Cardiac septum (tissue), 1 donor: ENCODE results near the gene SWAP70. TPM values are rescaled to one million over a fixed set of nuclear protein-coding genes. Genes with fewer than 3 reads are reported as not detected.

ENCODE experiments used
- DNase-seq: peaks from one replicate; pipeline ENCODE4 v3.0.0-alpha.2; 2020; ENCODE audit warnings: low spot score
- intact Hi-C: fragments of 100-400 bp; cut with DNase I; formaldehyde crosslinking; loops from one replicate; pipeline ENCODE4 v1.14.0; 2022
- total RNA-seq: library from RNA; stranded (reverse); fragmentation: NEBNext Ultra II Directional; extraction: Animal tissue kit (Norgen Biotek cat#: 25700); gene quantifications from one replicate; pipeline ENCODE4 v1.2.1, GENCODE V29; 2021
- donor health status: DM: no; HTN: no; CAD: no.

SWAP70 gene
- total RNA-seq, 1 donor from 2014 or later, result 27.6 TPM

DNA sequence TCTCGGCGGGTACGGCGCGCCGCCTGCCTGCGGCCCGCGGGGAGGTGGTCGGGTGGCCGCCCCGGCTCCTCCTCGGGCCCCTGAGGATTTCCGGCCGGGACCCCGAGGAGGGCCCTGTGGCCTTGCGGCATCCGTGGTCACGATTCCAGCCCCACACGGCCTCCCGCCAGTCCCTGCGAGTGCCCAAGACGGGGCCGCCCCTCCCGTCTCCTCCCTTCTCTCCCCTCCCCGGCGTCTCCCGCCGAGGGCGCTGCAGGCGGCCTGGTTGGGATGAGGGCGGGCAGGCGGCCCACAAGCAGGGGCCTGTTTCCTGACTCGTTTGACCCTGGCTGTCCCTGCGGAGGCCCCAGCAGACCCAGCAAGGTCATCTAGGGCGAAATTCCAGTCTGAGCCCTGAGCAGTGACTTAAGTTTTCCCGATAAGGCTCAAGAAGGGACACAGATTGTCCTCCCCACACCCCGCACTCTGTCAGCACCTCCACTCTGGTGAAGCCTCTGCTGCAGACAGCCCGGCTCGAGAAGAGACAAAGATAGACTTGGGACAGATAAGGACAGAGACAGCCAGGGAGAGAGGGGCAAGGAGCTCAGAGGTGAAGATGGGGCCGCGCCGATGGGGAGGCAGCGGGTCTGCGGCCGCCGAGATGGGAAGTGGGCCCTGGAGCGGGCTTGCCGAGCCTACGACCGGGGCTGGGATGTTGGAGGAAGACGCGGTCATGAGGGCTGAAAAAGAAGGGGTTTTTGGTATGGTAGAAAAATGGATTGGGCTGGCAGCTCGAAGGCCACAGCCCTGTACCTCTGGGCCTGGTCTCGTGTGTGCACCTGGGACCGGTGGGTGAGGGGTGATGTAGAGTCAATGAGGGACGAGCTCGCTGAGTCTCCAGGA is 95.0 kb downstream of the SWAP70 start:
- peak; percentile 88 for DNase-seq
- intact Hi-C loops, result loop anchor here (1.0 to 10.0 kb wide), 6 partner anchors 43 to 563 kb away; no protein-coding TSS in a partner anchor

DNA sequence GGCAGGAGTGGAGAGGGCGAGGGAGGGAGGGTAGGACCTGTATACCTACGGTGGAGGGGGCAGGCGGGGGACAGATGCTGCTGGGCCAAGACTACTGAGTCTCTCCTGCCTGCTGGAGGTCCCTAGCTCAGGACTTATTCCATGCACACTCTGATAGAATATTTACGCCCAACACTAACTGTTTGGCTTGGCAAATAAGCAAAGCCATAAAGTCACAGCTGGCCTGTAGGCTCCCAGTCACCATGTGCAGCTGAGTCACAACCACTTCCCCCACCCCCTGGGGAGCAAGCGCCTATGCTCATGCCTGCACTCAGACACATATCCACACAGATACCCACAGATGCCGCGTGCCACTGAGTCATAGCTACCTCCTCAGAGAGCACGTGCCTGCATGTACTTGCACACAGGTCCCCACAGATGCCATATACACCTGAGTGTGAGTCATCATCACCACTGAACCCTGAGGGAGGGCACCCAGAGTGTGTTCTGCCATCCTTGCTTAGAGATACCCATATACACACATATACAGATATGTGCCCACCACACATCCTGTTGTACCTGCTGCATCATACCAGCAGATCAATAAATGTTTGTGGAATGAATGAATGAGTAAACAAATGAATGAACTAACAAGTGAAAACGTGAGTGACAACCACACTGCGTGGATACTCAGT is 95.8 kb downstream of the SWAP70 start:
- peak; percentile 90 for DNase-seq
- intact Hi-C loops, result loop anchor here (1.0 to 10.0 kb wide), 6 partner anchors 43 to 563 kb away; no protein-coding TSS in a partner anchor

DNA sequence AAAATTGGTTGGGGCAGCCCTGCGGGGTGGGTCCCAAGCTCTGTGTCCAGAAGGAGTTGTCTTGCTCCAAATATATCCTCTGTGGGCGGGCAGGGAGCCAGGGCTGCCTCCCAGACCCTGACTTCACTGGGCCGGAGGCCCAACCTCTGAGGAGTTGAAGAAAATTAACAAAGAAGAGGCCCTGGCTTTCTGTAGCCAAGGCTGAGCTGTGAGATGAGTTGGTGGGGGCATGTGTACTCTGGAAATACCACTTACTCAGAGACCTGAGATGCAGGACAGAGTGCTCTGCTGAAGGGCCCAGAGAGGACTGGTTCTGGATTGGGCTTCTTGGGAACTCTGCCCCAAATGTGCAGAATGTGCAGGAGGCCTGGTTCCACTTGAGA is 96.3 kb downstream of the SWAP70 start:
- peak; percentile 91 for DNase-seq
- intact Hi-C loops, result loop anchor here (5.0 kb wide), 1 partner anchor 62 kb away; no protein-coding TSS in a partner anchor

DNA sequence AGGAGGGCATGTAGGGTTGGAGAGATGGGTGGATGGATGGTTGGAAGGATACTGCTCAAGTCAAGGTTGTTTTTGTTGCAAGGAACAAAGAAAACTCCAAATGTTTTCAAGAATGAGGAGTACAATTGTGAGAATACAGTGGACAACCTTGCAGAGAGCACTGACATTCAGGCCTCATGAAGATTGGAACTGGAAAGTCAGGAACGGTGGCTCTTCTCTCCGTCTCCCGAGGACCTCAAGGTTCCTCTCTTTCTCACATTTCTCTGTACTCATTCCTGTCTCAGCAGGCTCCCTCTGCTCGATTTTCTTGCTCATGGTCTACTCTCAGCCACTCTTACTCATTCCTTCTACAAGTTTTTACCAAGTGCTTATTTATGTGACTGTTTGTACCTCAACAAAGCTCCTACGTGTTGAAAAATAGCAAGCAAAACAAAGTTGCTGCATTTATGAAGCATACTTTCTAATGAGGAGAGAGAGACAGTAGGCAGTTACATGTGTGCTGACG is 97.6 kb downstream of the SWAP70 start:
- intact Hi-C loops, result loop anchor here (5.0 kb wide), 1 partner anchor 61 kb away; no protein-coding TSS in a partner anchor
- DNase-seq, result no peak

DNA sequence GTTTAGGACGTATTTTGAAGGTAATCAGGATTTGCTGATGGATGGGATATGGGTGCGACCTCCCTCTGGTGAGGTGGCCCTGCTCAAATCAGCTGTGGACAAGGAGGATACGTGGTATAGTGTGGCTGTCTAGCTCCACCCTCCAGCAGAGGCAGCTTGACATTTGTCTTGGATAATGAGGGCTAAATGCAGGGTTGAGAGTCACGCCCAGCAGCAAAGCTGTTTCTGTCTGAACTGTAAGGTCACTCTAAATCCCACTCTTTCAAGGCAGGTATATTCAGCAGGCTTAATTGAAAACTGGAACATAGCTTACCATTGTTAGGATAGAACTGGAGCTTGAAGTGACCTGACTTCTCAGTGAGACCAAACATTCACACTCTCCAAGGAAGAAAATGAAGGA is 98.7 kb downstream of the SWAP70 start:
- no peak for DNase-seq
- intact Hi-C loops, result loop anchor here (5.0 kb wide), 1 partner anchor 60 kb away; no protein-coding TSS in a partner anchor

DNA sequence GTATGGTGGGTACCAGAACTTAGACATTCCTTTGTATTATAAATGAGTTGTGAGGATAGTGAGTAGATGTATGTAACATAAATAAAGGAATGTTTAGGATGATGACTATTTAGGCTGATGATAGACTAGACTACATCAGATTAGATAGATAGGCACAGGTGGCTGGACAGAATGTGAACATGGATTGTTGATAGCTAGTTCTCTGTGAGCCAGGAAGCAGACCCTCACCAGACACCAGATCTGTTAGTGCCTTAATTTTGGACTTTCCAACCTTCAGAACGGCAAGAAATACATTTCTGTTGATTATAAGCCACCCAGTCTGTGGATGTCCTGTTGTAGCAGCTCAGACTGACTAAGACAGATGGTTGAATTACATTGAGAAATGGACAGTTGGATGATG is 99.4 kb downstream of the SWAP70 start:
- intact Hi-C loops, result loop anchor here (5.0 kb wide), 1 partner anchor 59 kb away; no protein-coding TSS in a partner anchor
- DNase-seq, result no peak

DNA sequence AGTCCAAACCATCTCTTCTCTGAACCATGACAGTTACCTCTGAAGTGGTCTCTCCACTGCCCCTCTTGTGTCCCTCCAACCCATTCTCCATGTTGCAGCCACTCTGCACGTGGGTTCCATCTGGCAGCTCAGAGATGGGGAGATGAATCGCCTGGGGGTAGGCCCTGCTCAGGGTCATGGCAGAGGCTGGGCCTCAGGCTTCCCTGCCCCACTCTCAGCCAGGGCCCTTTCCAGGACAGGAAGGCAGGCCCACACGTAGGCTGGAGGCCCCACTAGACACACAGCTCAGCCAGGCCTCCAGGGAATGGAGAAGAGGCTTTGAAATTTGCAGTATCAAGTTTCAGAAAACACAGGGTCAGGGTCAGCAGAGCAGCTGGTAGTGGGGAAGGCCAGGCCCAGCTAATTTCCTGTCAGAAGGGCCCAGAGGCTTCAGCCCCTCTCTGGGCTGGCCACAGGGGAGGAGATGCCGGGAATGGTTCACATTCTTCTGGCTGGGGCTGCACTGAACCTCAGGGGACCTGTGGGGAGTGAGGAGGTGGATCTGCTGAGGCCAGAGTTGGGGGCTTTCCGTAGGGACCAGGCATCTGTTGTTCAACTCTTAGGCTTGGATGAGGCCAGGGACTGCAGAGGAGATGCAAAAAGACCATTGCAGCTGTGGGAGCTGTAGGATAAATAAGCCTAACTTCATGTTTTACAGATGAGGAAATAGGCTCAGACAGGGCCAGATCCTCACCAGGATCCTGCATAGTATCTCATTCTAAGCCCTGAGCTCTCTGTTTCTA is 101.6 kb downstream of the SWAP70 start:
- no peak for DNase-seq
- intact Hi-C loops, result no loop called here

DNA sequence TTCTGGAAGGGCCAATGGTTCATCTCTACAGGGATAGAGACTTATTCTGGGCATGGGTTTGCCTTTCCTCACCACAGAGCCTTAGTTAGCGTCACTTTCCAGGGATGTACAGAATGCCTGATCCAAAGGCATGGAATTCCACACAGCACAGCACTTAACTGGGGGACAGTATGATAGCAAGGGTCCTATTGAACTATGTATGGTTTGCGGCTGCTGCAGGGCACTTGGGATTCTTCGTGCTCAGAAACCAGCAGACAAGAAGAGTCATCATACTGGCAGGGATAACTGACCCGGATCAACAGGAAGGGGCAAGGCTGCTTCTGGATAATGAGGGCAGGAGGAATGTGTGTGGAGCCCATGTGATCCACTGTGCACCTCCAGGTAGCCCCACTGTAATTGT is 105.7 kb downstream of the SWAP70 start:
- no peak for DNase-seq
- intact Hi-C loops, result no loop called here

DNA sequence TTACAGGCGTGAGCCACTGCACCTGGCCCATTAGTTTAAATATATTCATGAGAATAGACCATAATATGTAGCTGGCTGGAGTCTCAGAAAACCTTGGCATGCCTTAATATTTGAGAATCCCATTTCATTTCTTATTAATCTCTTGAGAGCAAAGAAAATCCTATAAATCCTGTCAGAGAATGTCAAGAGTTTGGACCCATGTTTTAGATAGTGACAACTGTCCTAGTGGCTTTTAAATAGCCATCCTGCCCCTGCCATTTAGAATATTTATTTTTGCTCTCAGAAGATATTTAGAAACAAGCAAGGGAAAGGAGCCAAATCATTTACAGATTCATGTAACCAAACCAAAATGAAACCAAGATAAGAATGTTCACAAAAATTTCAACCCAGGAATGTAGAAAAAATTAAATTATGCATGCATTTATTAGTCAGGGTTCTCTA is 107.2 kb downstream of the SWAP70 start:
- intact Hi-C loops, result no loop called here
- no peak for DNase-seq

DNA sequence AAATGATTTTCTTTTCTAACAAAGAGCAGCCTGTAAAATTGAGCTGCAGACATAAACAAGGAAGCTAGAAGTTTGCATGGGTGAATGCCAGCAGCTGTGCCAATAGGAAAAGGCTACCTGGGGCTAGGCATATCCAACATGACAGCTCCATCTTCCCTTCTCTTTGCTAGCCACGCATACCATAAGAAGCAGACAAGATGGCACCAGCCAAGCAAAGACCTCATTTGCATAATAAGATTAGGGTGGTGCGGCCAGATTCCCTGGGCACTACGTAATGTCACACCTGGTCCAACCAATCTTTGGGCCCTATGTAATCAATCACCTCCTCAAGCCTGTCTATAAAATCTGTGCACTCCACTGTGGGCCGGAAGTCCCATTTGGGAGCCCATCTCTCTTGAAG is 108.3 kb downstream of the SWAP70 start:
- intact Hi-C loops, result no loop called here
- no peak for DNase-seq

DNA sequence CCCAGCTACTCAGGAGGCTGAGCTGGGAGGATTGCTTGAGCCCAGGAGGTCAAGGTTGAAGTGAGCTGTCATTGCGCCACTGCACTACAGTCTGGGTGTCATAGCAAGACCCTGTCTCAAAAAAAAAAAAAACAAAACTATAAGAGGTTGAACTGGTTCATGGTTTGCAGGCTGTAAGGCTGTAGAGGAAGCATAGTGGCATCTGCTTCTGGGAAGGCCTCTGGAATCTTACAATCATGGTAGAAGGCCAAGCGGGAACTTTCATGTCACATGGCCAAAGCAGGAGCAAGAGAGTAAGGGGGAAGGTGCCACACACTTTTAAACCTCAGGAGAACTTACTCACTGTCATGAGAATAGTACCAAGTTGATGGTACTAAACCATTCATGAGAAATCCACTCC is 109.6 kb downstream of the SWAP70 start:
- no peak for DNase-seq
- intact Hi-C loops, result no loop called here

DNA sequence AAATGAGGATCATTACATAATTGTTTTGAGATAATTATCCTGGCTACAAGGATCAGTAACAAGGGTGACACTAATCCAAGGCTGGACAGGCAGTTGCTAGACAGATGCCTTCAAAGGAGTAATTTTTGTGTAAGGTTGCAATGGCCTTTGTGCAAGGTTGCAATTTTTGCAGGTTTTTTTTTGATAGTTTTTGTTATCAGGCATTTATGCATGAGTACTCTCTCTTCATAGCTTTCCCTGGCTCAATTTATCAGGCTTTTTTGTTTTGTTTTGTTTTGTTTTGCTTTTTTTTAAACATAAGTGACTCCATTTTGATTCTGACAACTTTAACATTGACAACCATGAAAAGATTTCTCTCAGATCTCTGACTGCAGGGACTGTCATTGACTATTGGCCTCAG is 110.2 kb downstream of the SWAP70 start:
- intact Hi-C loops, result no loop called here
- no peak for DNase-seq

DNA sequence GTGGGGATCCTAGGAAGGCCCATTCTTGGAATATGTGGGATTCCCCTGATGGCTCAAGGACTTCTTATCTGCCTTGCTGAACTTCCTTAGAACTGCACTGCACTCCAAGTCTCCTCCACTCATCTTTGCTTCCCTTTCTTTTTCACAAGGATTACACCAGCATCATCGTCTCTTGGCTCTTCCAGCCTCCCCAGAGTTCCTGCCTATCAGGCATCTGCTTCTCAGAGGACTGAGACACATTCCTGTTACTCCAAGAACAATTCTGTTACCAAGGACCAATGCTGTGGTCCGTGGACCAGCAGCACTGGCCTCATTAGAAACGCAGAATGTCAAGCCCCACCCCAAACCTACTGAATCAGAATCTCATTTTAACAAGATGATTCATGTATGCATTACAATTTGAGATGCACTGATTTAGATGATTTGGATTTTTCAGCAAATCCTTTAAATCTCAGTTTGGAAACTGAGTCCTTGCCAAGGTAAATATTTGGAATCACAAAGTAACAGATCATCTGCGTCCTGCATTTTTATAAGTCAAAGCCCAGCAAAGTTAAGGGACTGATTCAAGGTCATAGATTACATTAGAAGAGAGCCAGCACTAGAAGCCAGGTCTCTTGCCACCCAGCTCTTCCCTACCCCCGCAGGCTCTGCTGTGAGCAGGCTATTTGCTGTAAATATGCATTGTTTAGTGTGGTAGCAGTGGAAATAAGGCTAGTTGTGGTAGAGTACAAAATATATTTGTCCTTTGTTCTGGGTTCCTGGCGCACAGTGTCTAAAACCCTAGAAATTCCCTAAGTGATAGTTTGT is 110.9 kb downstream of the SWAP70 start:
- intact Hi-C loops, result no loop called here
- DNase-seq, result no peak

DNA sequence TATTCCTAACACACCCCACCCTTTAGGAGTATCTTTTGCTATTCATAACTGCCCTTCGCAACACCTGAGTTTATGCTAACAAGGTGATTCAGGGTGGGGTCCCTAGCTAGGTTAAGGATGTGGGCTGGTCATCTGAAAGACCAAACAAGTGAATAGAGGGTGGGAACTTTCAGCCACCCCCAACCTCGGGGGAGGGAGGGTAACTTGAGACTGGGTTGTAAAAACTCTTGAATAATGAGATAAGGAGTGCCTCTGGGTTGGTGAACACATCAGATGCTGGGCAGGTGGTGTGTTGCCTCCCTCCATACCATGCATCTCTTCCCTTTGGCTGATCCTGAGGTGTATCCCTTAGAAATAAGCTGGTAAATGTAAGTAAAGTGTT is 111.5 kb downstream of the SWAP70 start:
- no peak for DNase-seq
- intact Hi-C loops, result no loop called here

DNA sequence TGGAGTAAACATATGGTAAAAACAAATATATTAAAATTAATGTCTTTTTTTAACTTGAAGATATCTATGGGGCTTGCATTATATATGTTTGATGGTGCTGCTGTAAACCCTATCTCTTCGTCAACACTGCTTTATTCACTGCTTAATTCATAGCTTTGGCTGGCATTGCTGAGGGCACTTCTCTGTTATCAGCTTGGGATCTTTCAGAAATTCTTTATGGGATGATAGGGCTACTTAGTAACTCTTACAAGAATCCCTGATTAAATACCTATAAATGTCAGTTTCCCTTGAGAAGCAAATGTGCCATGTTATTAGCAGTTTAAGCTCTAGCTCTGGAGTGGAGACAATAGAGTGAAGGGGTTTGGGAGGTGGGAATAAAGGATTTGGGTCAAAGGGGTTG is 112.3 kb downstream of the SWAP70 start:
- no peak for DNase-seq

DNA sequence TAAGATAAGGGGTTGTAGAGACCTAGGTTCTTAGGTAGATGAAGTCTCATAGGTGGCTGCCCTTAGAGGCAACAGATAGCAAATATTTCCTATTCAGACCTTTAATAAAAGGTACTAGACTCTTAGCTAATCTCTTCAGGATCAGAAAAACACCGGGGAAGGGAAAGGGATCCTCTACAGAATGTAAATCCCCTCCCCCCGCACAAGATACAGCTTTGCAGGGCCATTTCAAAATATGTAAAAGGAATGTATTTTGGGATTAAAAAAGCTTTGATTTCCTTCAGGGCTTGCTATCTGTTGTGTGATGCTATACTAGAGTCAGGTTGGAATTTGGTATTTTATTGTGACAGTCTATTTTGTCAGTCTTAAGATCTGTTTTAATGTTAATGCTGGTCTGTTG is 113.2 kb downstream of the SWAP70 start:
- no peak for DNase-seq
- intact Hi-C loops, result no loop called here

More for the DNA sequence above, 112.3 kb downstream of the SWAP70 start:
- intact Hi-C loops, result no loop called here

DNA sequence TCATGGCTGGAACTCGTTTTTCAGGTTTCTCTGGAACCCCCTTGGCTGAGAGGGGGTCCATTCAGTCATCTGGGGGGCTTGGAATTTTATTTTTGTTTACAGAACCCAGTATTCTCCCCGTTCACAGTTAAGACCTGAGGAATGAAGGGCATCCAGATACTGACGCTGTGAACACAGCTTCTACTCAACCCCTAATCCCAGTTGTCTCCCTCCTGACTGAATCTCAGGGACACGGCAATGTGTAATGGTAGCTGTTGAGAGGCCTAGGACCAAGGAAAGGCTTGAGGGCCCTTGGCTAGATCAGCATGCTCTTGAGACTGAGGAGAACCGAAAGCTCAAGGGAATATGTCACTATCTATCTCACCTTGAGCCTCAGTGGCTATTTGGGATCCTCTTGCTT is 113.6 kb downstream of the SWAP70 start:
- intact Hi-C loops, result no loop called here
- no peak for DNase-seq

DNA sequence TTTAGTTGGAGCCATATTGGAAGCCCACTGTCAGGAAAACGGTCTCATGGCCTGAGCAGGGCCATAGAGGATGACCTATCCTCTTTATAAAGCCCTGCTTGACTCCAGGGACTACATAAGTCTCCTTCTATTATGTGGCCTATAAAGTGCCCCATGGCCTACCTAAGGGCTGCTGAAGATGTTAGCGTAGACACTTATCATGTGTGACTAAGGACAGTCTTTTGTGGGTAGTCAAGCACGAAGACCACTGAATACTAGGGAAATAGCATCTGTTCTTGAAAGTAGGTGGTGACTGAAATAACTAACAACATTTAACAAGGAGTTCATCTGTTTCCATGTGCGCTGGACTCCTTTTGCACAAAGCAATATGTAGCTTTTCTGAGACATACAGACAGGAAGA is 117.1 kb downstream of the SWAP70 start:
- DNase-seq, result no peak
- intact Hi-C loops, result no loop called here

DNA sequence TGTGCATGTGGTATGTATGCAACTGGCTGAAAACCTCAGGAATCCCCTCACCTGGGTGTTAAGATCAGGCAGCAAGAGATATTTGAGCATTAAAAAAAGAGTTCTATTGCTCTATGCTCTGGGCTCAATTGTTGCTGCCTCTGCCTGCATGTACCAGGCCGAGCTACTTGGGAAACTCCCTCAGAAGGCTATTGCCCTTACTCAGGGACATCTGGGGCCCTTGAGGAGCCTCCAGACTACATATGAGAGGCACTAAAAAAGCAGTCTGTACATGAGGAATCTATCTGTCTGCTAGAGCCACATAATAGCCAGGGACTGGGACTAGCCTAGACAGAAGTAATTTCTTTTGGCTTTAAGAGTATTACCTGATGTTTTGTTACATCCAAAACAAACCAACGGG is 120.1 kb downstream of the SWAP70 start:
- no peak for DNase-seq
- intact Hi-C loops, result no loop called here
